Osteoblast (primary cell): ENCODE data around the gene IL9R. TPM values are rescaled to one million over a fixed set of nuclear protein-coding genes. Genes with fewer than 3 reads are reported as not detected.
"Not testable (repeated sequence)": the region's sequence is repeated elsewhere in the genome, so short reads cannot be mapped to it uniquely, and the experiment has no call there.

Experiments
- DNase-seq: peaks from one replicate; pipeline ENCODE4 v3.0.0; 2011; ENCODE audit warnings: low spot score, mixed read lengths; ENCODE audit not compliant: insufficient read length; ENCODE audit errors: missing footprints
- H2AFZ ChIP-seq: 2 replicates; pipeline ENCODE4 v1.6.0; 2011; ENCODE audit warnings: mild to moderate bottlenecking, low read length
- H3K27ac ChIP-seq: 2 replicates; pipeline ENCODE4 v1.5.1; 2011; ENCODE audit warnings: mild to moderate bottlenecking, low read depth, low read length, moderate library complexity
- H3K27me3 ChIP-seq: 2 replicates; pipeline ENCODE4 v1.6.0; 2012; ENCODE audit warnings: mild to moderate bottlenecking, control low read depth, inconsistent platforms, low read length, moderate library complexity; ENCODE audit not compliant: insufficient read depth
- H3K36me3 ChIP-seq: 2 replicates; pipeline ENCODE4 v1.5.1; 2011; ENCODE audit warnings: mild to moderate bottlenecking, low read length, control low read depth, moderate library complexity; ENCODE audit not compliant: insufficient read depth
- H3K4me1 ChIP-seq: 2 replicates; pipeline ENCODE4 v1.5.1; 2011; ENCODE audit warnings: mild to moderate bottlenecking, low read length, control low read depth, moderate library complexity; ENCODE audit not compliant: insufficient read depth
- H3K4me2 ChIP-seq: 2 replicates; pipeline ENCODE4 v1.6.0; 2011; ENCODE audit warnings: mild to moderate bottlenecking, low read length; ENCODE audit not compliant: insufficient read depth
- H3K4me3 ChIP-seq: fragments of 200-600 bp; sonication (generic); 3 replicates; pipeline ENCODE4 v1.5.1; 2012; ENCODE audit warnings: mild to moderate bottlenecking, low read length, inconsistent platforms; ENCODE audit not compliant: insufficient read depth
- H3K79me2 ChIP-seq: 2 replicates; pipeline ENCODE4 v1.6.0; 2012; ENCODE audit warnings: mild to moderate bottlenecking, low read length, control low read depth, inconsistent platforms; ENCODE audit not compliant: insufficient read depth
- H3K9me3 ChIP-seq: 2 replicates; pipeline ENCODE4 v1.5.1; 2011; ENCODE audit warnings: low read depth, low read length, control low read depth
- H4K20me1 ChIP-seq: 2 replicates; pipeline ENCODE4 v1.6.0; 2012; ENCODE audit warnings: mild to moderate bottlenecking, low read length, control low read depth; ENCODE audit not compliant: insufficient read depth
- total RNA-seq: library from RNA; depleted of rRNA; stranded (reverse); fragments of >200 nt; gene quantifications from 2 replicates; pipeline ENCODE4 v1.2.3, GENCODE V29; 2012
- TF ChIP-seq, protein P1 (sequence below): IDR thresholded peaks from 2 replicates; pipeline ENCODE4 v1.5.1; 2011; ENCODE audit warnings: mild to moderate bottlenecking, low read depth, low read length, moderate library complexity; ENCODE audit errors: extremely low read depth

The IL9R gene
- total RNA-seq, 1 donor = not detected

DNA sequence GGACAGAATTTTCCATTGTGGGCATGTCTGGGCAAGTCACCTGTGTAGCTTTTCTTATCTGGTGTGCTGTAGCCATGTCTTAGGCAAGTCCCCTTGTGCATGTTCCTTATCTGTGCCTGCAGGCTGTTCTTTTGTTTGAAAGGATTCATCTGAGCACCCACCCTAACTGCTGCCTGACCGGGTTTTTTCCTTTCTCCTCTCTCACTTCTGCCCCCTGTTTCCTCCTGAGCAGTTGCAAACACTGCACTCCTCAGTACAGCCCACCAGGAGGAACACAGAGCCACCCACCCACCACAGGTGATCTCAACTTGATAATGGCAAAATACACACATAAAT is 29.2 kb upstream of the IL9R start:
- no peaks in the 10 kb centered on the region for H4K20me1 ChIP-seq
- TF ChIP-seq, protein P1, sequence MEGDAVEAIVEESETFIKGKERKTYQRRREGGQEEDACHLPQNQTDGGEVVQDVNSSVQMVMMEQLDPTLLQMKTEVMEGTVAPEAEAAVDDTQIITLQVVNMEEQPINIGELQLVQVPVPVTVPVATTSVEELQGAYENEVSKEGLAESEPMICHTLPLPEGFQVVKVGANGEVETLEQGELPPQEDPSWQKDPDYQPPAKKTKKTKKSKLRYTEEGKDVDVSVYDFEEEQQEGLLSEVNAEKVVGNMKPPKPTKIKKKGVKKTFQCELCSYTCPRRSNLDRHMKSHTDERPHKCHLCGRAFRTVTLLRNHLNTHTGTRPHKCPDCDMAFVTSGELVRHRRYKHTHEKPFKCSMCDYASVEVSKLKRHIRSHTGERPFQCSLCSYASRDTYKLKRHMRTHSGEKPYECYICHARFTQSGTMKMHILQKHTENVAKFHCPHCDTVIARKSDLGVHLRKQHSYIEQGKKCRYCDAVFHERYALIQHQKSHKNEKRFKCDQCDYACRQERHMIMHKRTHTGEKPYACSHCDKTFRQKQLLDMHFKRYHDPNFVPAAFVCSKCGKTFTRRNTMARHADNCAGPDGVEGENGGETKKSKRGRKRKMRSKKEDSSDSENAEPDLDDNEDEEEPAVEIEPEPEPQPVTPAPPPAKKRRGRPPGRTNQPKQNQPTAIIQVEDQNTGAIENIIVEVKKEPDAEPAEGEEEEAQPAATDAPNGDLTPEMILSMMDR = no peak
- no peaks in the 10 kb centered on the region for H3K36me3 ChIP-seq
- no peak overlapping the region for H2AFZ ChIP-seq
- DNase-seq = no peak
- H3K4me1 ChIP-seq = no peaks in the 10 kb centered on the region
- H3K27ac ChIP-seq = no peak overlapping the region
- H3K4me2 ChIP-seq = no peak overlapping the region
- H3K4me3 ChIP-seq = no peak overlapping the region
- no peaks in the 10 kb centered on the region for H3K27me3 ChIP-seq
- H3K9me3 ChIP-seq = no peaks in the 10 kb centered on the region
- no peaks in the 10 kb centered on the region for H3K79me2 ChIP-seq

DNA sequence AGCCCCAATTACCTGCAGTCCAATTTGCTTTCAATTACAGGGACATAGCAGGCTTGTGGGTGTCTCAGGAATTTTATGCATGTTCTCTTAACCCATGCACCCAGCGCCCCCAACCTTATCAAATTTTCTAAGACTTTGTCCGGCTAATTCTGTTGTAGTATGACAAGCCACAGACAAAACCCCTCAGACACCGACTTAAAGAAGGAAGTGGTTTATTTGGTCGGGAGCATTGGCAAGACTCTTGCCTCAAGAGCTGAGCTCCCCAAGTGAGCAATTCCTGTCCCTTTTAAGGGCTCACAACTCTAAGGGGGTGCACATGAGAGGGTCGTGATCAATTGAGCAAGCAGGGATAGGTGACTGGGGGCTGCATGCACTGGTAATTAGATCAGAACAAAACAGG is 28.7 kb upstream of the IL9R start:
- H3K9me3 ChIP-seq = no peaks in the 10 kb centered on the region
- TF ChIP-seq, protein P1 = no peak
- DNase-seq = no peak
- no peak overlapping the region for H3K4me2 ChIP-seq
- H3K27me3 ChIP-seq = no peaks in the 10 kb centered on the region
- no peaks in the 10 kb centered on the region for H3K36me3 ChIP-seq
- no peak overlapping the region for H3K4me3 ChIP-seq
- no peak overlapping the region for H3K27ac ChIP-seq
- no peak overlapping the region for H2AFZ ChIP-seq
- no peaks in the 10 kb centered on the region for H4K20me1 ChIP-seq
- H3K79me2 ChIP-seq = no peaks in the 10 kb centered on the region
- no peaks in the 10 kb centered on the region for H3K4me1 ChIP-seq

DNA sequence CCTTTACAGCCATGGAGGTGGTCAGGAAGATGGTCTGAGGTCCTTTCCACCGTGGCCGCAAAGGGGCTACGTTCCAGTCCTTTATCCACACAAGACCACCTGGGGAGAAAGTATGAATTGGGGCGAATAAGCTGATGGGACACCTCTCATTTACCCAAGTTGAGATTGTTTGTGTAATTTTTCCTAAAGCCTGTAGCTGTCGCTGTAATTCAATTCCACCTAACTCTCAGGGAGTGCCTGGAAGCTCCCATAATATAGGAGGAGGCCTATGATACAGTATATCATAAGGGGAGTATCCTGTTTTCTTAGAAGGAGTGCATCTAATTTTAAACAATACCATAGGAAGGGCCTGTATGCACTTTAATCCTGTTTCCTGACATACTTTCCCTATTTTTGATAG is 25.8 kb upstream of the IL9R start:
- H2AFZ ChIP-seq, H3K4me3 ChIP-seq, H4K20me1 ChIP-seq, H3K4me1 ChIP-seq, H3K27me3 ChIP-seq, H3K79me2 ChIP-seq, H3K9me3 ChIP-seq, DNase-seq, H3K36me3 ChIP-seq, H3K4me2 ChIP-seq, H3K27ac ChIP-seq: not testable (repeated sequence)
- TF ChIP-seq, protein P1 = peak; percentile 17

DNA sequence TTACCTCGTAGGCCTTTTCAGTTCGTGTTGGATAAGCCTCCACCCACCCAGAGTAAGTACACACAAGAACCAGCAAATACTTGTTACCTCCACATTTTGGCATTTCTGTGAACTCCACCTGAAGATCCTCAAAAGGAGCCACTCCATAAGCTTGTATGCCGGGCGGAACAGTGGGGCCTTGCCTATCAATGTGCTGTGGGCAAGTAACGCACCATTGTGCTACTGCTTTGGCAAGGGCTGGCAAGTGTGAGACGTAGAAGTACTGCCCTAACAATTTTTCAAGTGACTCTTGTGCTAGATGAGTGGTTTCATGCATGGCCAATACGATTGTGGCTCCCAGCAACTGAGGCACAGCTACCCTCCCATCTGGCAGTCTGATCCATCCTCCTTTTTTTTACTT is 25.3 kb upstream of the IL9R start:
- not testable (repeated sequence) for H3K36me3 ChIP-seq, DNase-seq, H3K4me2 ChIP-seq, H3K4me3 ChIP-seq, H3K27ac ChIP-seq, H2AFZ ChIP-seq, H4K20me1 ChIP-seq, H3K27me3 ChIP-seq, H3K4me1 ChIP-seq, H3K9me3 ChIP-seq, H3K79me2 ChIP-seq

DNA sequence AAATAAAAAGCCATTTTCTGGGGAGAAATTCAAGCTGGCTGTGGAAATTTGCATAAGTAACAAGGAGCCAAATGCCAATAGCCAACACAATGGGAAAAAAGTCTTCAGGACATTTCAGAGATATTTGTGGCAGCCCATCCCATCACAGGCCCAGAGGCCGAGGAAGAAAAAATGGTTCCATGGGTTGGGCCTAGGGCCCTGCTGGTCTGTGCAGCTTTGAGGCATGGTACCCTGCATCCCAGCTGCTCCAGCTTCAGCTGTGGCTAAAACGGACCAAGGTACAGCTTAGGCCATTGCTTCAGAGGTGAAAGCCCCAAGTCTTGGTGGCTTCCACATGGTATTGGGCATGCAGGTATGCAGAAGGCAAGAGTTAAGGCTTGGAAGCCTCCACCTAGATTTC is 14.2 kb upstream of the IL9R start:
- H2AFZ ChIP-seq = no peak overlapping the region
- no peaks in the 10 kb centered on the region for H3K9me3 ChIP-seq
- H4K20me1 ChIP-seq = no peaks in the 10 kb centered on the region
- H3K36me3 ChIP-seq = no peaks in the 10 kb centered on the region
- H3K4me3 ChIP-seq = no peak overlapping the region
- H3K27ac ChIP-seq = no peak overlapping the region
- H3K4me2 ChIP-seq = no peak overlapping the region
- TF ChIP-seq, protein P1 = no peak
- H3K79me2 ChIP-seq = no peaks in the 10 kb centered on the region
- H3K4me1 ChIP-seq = no peaks in the 10 kb centered on the region
- DNase-seq = no peak
- H3K27me3 ChIP-seq = no peaks in the 10 kb centered on the region
